OCI-LY1 (cell line): ENCODE results near the gene SLCO4C1.

Experiments
- H2AFZ ChIP-seq: fragments of 200-600 bp; sonication (generic), shearing (Covaris generic); 2 replicates; pipeline ENCODE4 v1.6.0; 2014; ENCODE audit warnings: antibody characterized with exemption, mild to moderate bottlenecking, low read length
- H3F3A ChIP-seq: fragments of 200-600 bp; sonication (generic), shearing (Covaris generic); 2 replicates; pipeline ENCODE4 v1.6.0; 2014; ENCODE audit warnings: mild to moderate bottlenecking, antibody characterized with exemption, low read length, moderate library complexity; ENCODE audit not compliant: insufficient read depth
- H3K27ac ChIP-seq: fragments of 200-600 bp; sonication (generic); 2 replicates; pipeline ENCODE4 v1.5.1; 2014; ENCODE audit warnings: low read length, mixed run types, mild to moderate bottlenecking, low read depth; ENCODE audit not compliant: poor library complexity, severe bottlenecking
- H3K27me3 ChIP-seq: fragments of 200-600 bp; sonication (generic); 2 replicates; pipeline ENCODE4 v1.6.0; 2014; ENCODE audit warnings: antibody characterized with exemption, mild to moderate bottlenecking, low read length, moderate library complexity; ENCODE audit not compliant: insufficient read depth
- H3K36me3 ChIP-seq: fragments of 200-600 bp; sonication (generic); 2 replicates; pipeline ENCODE4 v1.6.1; 2014; ENCODE audit warnings: mild to moderate bottlenecking, antibody characterized with exemption, low read length, moderate library complexity, mixed read lengths; ENCODE audit not compliant: insufficient read depth
- H3K4me1 ChIP-seq: fragments of 200-600 bp; sonication (generic); 2 replicates; pipeline ENCODE4 v1.5.1; 2014; ENCODE audit warnings: mild to moderate bottlenecking, low read length, moderate library complexity; ENCODE audit not compliant: insufficient read depth, severe bottlenecking
- H3K4me2 ChIP-seq: fragments of 200-600 bp; sonication (generic), shearing (Covaris generic); 2 replicates; pipeline ENCODE4 v1.6.1; 2014; ENCODE audit warnings: low read length
- H3K4me3 ChIP-seq: fragments of 200-600 bp; sonication (generic); 2 replicates; pipeline ENCODE4 v1.5.1; 2014; ENCODE audit warnings: low read length, low read depth, mild to moderate bottlenecking, mixed read lengths; ENCODE audit not compliant: poor library complexity, severe bottlenecking
- H3K79me2 ChIP-seq: fragments of 200-600 bp; shearing (Covaris generic); 2 replicates; pipeline ENCODE4 v1.6.1; 2016; ENCODE audit warnings: mixed run types, low read length, mixed read lengths; ENCODE audit not compliant: insufficient read depth
- H3K9ac ChIP-seq: fragments of 200-600 bp; sonication (generic), shearing (Covaris generic); 2 replicates; pipeline ENCODE4 v1.6.1; 2014; ENCODE audit warnings: mild to moderate bottlenecking, low read length, mixed read lengths
- H3K9me2 ChIP-seq: fragments of 200-600 bp; sonication (generic), shearing (Covaris generic); 2 replicates; pipeline ENCODE4 v1.6.1; 2014; ENCODE audit warnings: low read depth, mild to moderate bottlenecking, low read length, mixed read lengths
- H3K9me3 ChIP-seq: fragments of 200-600 bp; shearing (Covaris generic); 2 replicates; pipeline ENCODE4 v1.6.1; 2014; ENCODE audit warnings: low read length, mixed read lengths
- H4K20me1 ChIP-seq: fragments of 200-600 bp; sonication (generic), shearing (Covaris generic); 2 replicates; pipeline ENCODE4 v1.6.0; 2016; ENCODE audit warnings: mild to moderate bottlenecking, low read length; ENCODE audit not compliant: insufficient read depth
- EZH2 ChIP-seq: fragments of 200-600 bp; sonication (generic), shearing (Covaris generic); IDR thresholded peaks from 2 replicates; pipeline ENCODE4 v1.8.0; 2017; ENCODE audit warnings: borderline replicate concordance, mixed run types, mild to moderate bottlenecking, antibody characterized with exemption, low read length, moderate library complexity, mixed read lengths
- TF ChIP-seq, protein P1 (sequence below): fragments of 200-600 bp; sonication (generic), shearing (Covaris generic); IDR thresholded peaks from 2 replicates; pipeline ENCODE4 v1.5.1; 2017; ENCODE audit warnings: mild to moderate bottlenecking, antibody characterized with exemption, low read length, moderate library complexity, mixed read lengths

SLCO4C1 gene

GRCh38 chr5:102277144-102277543 is 18.9 kb downstream of the SLCO4C1 start:
- no peak overlapping the region for H3K4me3 ChIP-seq
- H2AFZ ChIP-seq = no peak overlapping the region
- H4K20me1 ChIP-seq = no peaks in the 10 kb centered on the region
- H3K27me3 ChIP-seq = no peaks in the 10 kb centered on the region
- no peaks in the 10 kb centered on the region for H3K9me3 ChIP-seq
- H3K9me2 ChIP-seq = no peaks in the 10 kb centered on the region
- H3K9ac ChIP-seq = no peak overlapping the region
- no peaks in the 10 kb centered on the region for H3K36me3 ChIP-seq
- H3F3A ChIP-seq = no peaks in the 10 kb centered on the region
- H3K4me2 ChIP-seq = no peak overlapping the region
- TF ChIP-seq EZH2 = no peak
- TF ChIP-seq, protein P1, sequence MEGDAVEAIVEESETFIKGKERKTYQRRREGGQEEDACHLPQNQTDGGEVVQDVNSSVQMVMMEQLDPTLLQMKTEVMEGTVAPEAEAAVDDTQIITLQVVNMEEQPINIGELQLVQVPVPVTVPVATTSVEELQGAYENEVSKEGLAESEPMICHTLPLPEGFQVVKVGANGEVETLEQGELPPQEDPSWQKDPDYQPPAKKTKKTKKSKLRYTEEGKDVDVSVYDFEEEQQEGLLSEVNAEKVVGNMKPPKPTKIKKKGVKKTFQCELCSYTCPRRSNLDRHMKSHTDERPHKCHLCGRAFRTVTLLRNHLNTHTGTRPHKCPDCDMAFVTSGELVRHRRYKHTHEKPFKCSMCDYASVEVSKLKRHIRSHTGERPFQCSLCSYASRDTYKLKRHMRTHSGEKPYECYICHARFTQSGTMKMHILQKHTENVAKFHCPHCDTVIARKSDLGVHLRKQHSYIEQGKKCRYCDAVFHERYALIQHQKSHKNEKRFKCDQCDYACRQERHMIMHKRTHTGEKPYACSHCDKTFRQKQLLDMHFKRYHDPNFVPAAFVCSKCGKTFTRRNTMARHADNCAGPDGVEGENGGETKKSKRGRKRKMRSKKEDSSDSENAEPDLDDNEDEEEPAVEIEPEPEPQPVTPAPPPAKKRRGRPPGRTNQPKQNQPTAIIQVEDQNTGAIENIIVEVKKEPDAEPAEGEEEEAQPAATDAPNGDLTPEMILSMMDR = no peak
- no peaks in the 10 kb centered on the region for H3K79me2 ChIP-seq
- no peaks in the 10 kb centered on the region for H3K4me1 ChIP-seq
- H3K27ac ChIP-seq = no peak overlapping the region

DNA sequence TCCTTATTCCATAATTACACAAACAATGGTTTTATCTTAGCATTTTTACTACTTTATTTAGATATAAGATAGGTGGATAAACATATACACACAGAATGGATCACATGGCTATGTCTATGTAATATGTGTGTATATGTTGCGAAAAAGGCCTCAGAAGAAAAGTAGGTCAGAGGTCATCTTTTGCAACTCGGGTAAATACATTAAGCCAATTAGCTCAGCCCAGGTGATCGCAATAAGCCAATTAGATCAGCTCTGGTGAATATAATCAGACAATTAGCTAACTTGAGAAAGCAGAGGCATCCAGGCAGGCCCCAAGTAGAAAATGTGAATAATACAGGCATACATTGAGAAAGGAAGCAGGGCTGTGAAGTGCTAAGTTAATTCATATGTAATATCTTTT is 24.3 kb downstream of the SLCO4C1 start:
- Histone ChIP-seq H3K4me1 (no peaks in the 10 kb centered on the region), H2AFZ (no peak overlapping the region), H4K20me1 (no peaks in the 10 kb centered on the region), H3F3A (no peaks in the 10 kb centered on the region), H3K36me3 (no peaks in the 10 kb centered on the region), H3K9me3 (no peaks in the 10 kb centered on the region), H3K9ac (no peak overlapping the region), H3K4me3 (no peak overlapping the region), H3K9me2 (no peaks in the 10 kb centered on the region), H3K4me2 (no peak overlapping the region), H3K79me2 (no peaks in the 10 kb centered on the region), H3K27ac (no peak overlapping the region), H3K27me3 (no peaks in the 10 kb centered on the region)
- TF ChIP-seq EZH2 = no peak
- TF ChIP-seq, protein P1 = no peak

GRCh38 chr5:102270036-102270435 is 26.0 kb downstream of the SLCO4C1 start:
- H4K20me1 ChIP-seq = no peaks in the 10 kb centered on the region
- H3F3A ChIP-seq = no peaks in the 10 kb centered on the region
- H3K9me3 ChIP-seq = no peaks in the 10 kb centered on the region
- TF ChIP-seq, protein P1 = no peak
- TF ChIP-seq EZH2 = no peak
- H3K9me2 ChIP-seq = no peaks in the 10 kb centered on the region
- no peaks in the 10 kb centered on the region for H3K79me2 ChIP-seq
- no peak overlapping the region for H3K27ac ChIP-seq
- no peak overlapping the region for H3K4me3 ChIP-seq
- H3K36me3 ChIP-seq = no peaks in the 10 kb centered on the region
- H3K4me1 ChIP-seq = no peaks in the 10 kb centered on the region
- H2AFZ ChIP-seq = no peak overlapping the region
- no peaks in the 10 kb centered on the region for H3K27me3 ChIP-seq
- H3K4me2 ChIP-seq = no peak overlapping the region
- no peak overlapping the region for H3K9ac ChIP-seq
